H1 (cell line): ENCODE data around the gene ACVR2A. TPM values are rescaled to one million over a fixed set of nuclear protein-coding genes. Genes with fewer than 3 reads are reported as not detected.

Experiments used
- CTCF ChIA-PET: fragments of 300-600 bp; sonication (Branson Sonifier 250); formaldehyde crosslinking; loops from one replicate; lab custom pipeline; 2021; ENCODE audit not compliant: partially characterized antibody; lab: Charles Lee
- POLR2A ChIA-PET: fragments of 300-600 bp; sonication (Branson Sonifier 250); formaldehyde crosslinking; loops from one replicate; lab custom pipeline; 2021; ENCODE audit warnings: inconsistent platforms; ENCODE audit not compliant: partially characterized antibody; lab: Charles Lee
- DNase-seq, 2 experiments: peaks; one replicate each; pipeline versions ENCODE4 v3.0.0 to v3.0.0-alpha.2; 2010 to 2022; ENCODE audit warnings: low spot score in 2 of 2, low read depth in 1 of 2, mixed read lengths in 1 of 2
- FAIRE-seq: peaks from 2 replicates; lab custom pipeline; 2011; peaks lifted over from hg19 to GRCh38; lab: Jason Lieb, UNC
- H2AFZ ChIP-seq: 2 replicates; pipeline ENCODE4 v1.8.1; 2012; ENCODE audit warnings: low read length, inconsistent platforms
- H2AK5ac ChIP-seq: 2 replicates; pipeline ENCODE4 v1.6.1; 2013; ENCODE audit warnings: low read depth, low read length
- H2BK120ac ChIP-seq: replicated peaks from 2 replicates; pipeline ENCODE3; 2013; ENCODE audit warnings: low read depth, low read length, inconsistent platforms
- H2BK12ac ChIP-seq: 2 replicates; pipeline ENCODE4 v1.6.1; 2013; ENCODE audit warnings: low read depth, low read length
- H2BK15ac ChIP-seq: 2 replicates; pipeline ENCODE4 v1.6.1; 2013; ENCODE audit warnings: low read length
- H2BK20ac ChIP-seq: 2 replicates; pipeline ENCODE4 v1.6.1; 2013; ENCODE audit warnings: low read length
- H2BK5ac ChIP-seq: 2 replicates; pipeline ENCODE4 v1.6.1; 2013; ENCODE audit warnings: low read depth, low read length
- H3K14ac ChIP-seq: 2 replicates; pipeline ENCODE4 v1.6.1; 2013; ENCODE audit warnings: inconsistent platforms; ENCODE audit not compliant: insufficient read length
- H3K18ac ChIP-seq: 2 replicates; pipeline ENCODE4 v1.6.1; 2013; ENCODE audit warnings: low read length; ENCODE audit errors: extremely low read depth
- H3K23ac ChIP-seq: 2 replicates; pipeline ENCODE4 v1.6.1; 2013; ENCODE audit warnings: inconsistent platforms; ENCODE audit not compliant: insufficient read length
- H3K23me2 ChIP-seq: 2 replicates; pipeline ENCODE4 v1.6.1; 2013; ENCODE audit warnings: low read depth, low read length
- H3K27ac ChIP-seq: 2 replicates; pipeline ENCODE4 v1.6.1; 2011; ENCODE audit warnings: low read depth, low read length, inconsistent platforms
- H3K27me3 ChIP-seq, 4 experiments: replicated peaks in 1 of 4; 1 replicate in 1 of 4; 2 replicates in 3 of 4; pipeline versions ENCODE4 v1.6.1 to v1.8.1; 2011 to 2013; ENCODE audit warnings: low read length in 3 of 4, mild to moderate bottlenecking in 3 of 4, inconsistent platforms in 2 of 4, mixed read lengths in 2 of 4, moderate library complexity in 1 of 4; ENCODE audit not compliant: control insufficient read depth in 3 of 4, insufficient read depth in 3 of 4; ENCODE audit errors: extremely low read depth in 1 of 4
- H3K36me3 ChIP-seq, 4 experiments: 2 replicates each; pipeline versions ENCODE4 v1.6.1 to v1.8.1; 2011 to 2013; ENCODE audit warnings: mild to moderate bottlenecking in 4 of 4, low read length in 3 of 4, moderate library complexity in 2 of 4, control low read depth in 1 of 4, inconsistent platforms in 1 of 4; ENCODE audit not compliant: insufficient read depth in 4 of 4, control insufficient read depth in 2 of 4
- H3K4ac ChIP-seq: replicated peaks from 2 replicates; pipeline ENCODE3; 2013; ENCODE audit warnings: low read length, low read depth, mixed read lengths, inconsistent platforms; ENCODE audit not compliant: insufficient read length
- H3K4me1 ChIP-seq, 4 experiments: replicated peaks in 1 of 4; 1 replicate in 1 of 4; 2 replicates in 3 of 4; pipeline versions ENCODE4 v1.6.1 to v1.8.1; 2011 to 2013; ENCODE audit warnings: low read length in 3 of 4, inconsistent platforms in 2 of 4, mixed read lengths in 1 of 4; ENCODE audit not compliant: insufficient read depth in 4 of 4, control insufficient read depth in 3 of 4
- H3K4me2 ChIP-seq, 2 experiments: 2 replicates each; pipeline versions ENCODE4 v1.6.1 to v1.8.1; 2011 to 2013; ENCODE audit warnings: low read depth in 2 of 2, low read length in 2 of 2, control low read depth in 1 of 2, inconsistent platforms in 1 of 2, mild to moderate bottlenecking in 1 of 2; ENCODE audit not compliant: insufficient read depth in 1 of 2
- H3K4me3 ChIP-seq, 4 experiments: fragments of 200-600, 300-600 bp in 1 of 4; sonication (generic), shearing (Covaris generic), sonication (Bioruptor Twin) in 1 of 4; 2 replicates each; pipeline versions ENCODE4 v1.5.1 to v1.8.1; 2011 to 2016; ENCODE audit warnings: low read length in 4 of 4, low read depth in 3 of 4, control low read depth in 2 of 4, inconsistent platforms in 2 of 4, mild to moderate bottlenecking in 2 of 4, mixed read lengths in 1 of 4, moderate library complexity in 1 of 4; ENCODE audit not compliant: insufficient read depth in 2 of 4; ENCODE audit errors: extremely low read depth in 1 of 4
- H3K56ac ChIP-seq: replicated peaks from 2 replicates; pipeline ENCODE3; 2013; ENCODE audit warnings: low read depth, mild to moderate bottlenecking, mixed read lengths, low read length, inconsistent platforms; ENCODE audit not compliant: insufficient read length
- H3K79me1 ChIP-seq: 2 replicates; pipeline ENCODE4 v1.6.1; 2013; ENCODE audit warnings: low read depth, low read length, control low read depth
- H3K79me2 ChIP-seq, 2 experiments: 2 replicates each; pipeline versions ENCODE4 v1.6.1 to v1.8.1; 2012 to 2013; ENCODE audit warnings: low read length in 2 of 2, mild to moderate bottlenecking in 2 of 2, inconsistent platforms in 1 of 2; ENCODE audit not compliant: insufficient read depth in 2 of 2, control insufficient read depth in 1 of 2
- H3K9ac ChIP-seq, 4 experiments: replicated peaks in 1 of 4; 1 replicate in 1 of 4; 2 replicates in 3 of 4; pipeline versions ENCODE4 v1.6.1 to v1.8.1; 2011 to 2013; ENCODE audit warnings: low read depth in 3 of 4, low read length in 3 of 4, control low read depth in 2 of 4, mild to moderate bottlenecking in 2 of 4, moderate library complexity in 2 of 4, inconsistent platforms in 1 of 4; ENCODE audit errors: extremely low read depth in 1 of 4
- H3K9me3 ChIP-seq, 2 experiments: 2 replicates each; pipeline versions ENCODE4 v1.6.1 to v1.8.1; 2012 to 2013; ENCODE audit warnings: mild to moderate bottlenecking in 2 of 2, moderate library complexity in 2 of 2, control low read depth in 1 of 2, inconsistent platforms in 1 of 2, low read depth in 1 of 2, low read length in 1 of 2, mixed read lengths in 1 of 2; ENCODE audit not compliant: insufficient read depth in 2 of 2
- H4K20me1 ChIP-seq, 2 experiments: replicated peaks in 1 of 2; 2 replicates each; pipeline versions ENCODE3 to v1.8.1; 2011 to 2013; ENCODE audit warnings: inconsistent platforms in 2 of 2, low read length in 2 of 2, mild to moderate bottlenecking in 1 of 2; ENCODE audit not compliant: insufficient read depth in 2 of 2, control insufficient read depth in 1 of 2
- H4K5ac ChIP-seq: 2 replicates; pipeline ENCODE4 v1.6.1; 2013; ENCODE audit warnings: low read length, low read depth, mixed read lengths, inconsistent platforms; ENCODE audit not compliant: insufficient read length
- H4K8ac ChIP-seq: 2 replicates; pipeline ENCODE4 v1.8.0; 2013; ENCODE audit warnings: mild to moderate bottlenecking, moderate library complexity, low read length, inconsistent platforms; ENCODE audit not compliant: insufficient read depth; ENCODE audit errors: extremely low read depth
- H4K91ac ChIP-seq: replicated peaks from 2 replicates; pipeline ENCODE3; 2013; ENCODE audit warnings: low read length, mixed read lengths, inconsistent platforms; ENCODE audit not compliant: insufficient read length
- E2F6 ChIP-seq: IDR thresholded peaks from 2 replicates; pipeline ENCODE4 v1.6.1; 2012; ENCODE audit warnings: inconsistent platforms
- HDAC2 ChIP-seq, 2 experiments: fragments of 300-600 bp in 1 of 2; sonication (generic) in 1 of 2; IDR thresholded peaks; 2 replicates each; pipeline ENCODE4 v1.6.1; 2011 to 2012; ENCODE audit warnings: low read depth in 2 of 2, low read length in 2 of 2, mild to moderate bottlenecking in 2 of 2, moderate library complexity in 2 of 2, borderline replicate concordance in 1 of 2, inconsistent platforms in 1 of 2
- HDAC6 ChIP-seq: IDR thresholded peaks from one replicate; pipeline ENCODE4 v1.7.1; 2012; ENCODE audit warnings: low read depth, mild to moderate bottlenecking, inconsistent platforms, low read length, moderate library complexity
- TAF7 ChIP-seq: optimal IDR thresholded peaks from 2 replicates; pipeline ENCODE3; 2011; ENCODE audit warnings: low read depth, mild to moderate bottlenecking, inconsistent platforms, low read length, moderate library complexity, borderline replicate concordance
- TCF12 ChIP-seq: IDR thresholded peaks from 2 replicates; pipeline ENCODE4 v1.6.1; 2011; ENCODE audit warnings: low read depth, mild to moderate bottlenecking, low read length
- WGBS, 2 experiments: shearing (Covaris generic) in 1 of 2; methylation state at CpG; one replicate each; pipeline versions ENCODE4 v1.1.6 to v1.1.7; 2013 to 2015; ENCODE audit warnings: low lambda C conversion rate in 2 of 2, mixed read lengths in 2 of 2, inconsistent platforms in 1 of 2, low coverage in 1 of 2, missing lambda C conversion rate in 1 of 2; ENCODE audit not compliant: insufficient replicate concordance in 2 of 2, insufficient coverage in 1 of 2, insufficient read length in 1 of 2; ENCODE audit errors: extremely low coverage in 1 of 2, missing lambda C conversion rate in 1 of 2; 5-methylcytosine and 5-hydroxymethylcytosine counted together
- polyA plus RNA-seq, 7 experiments: library from polyadenylated mRNA; depleted of rRNA in 3 of 7; stranded (reverse) in 5 of 7; unstranded in 2 of 7; fragments of >200 nt in 5 of 7; fragments of 200-250 nt in 2 of 7; gene quantifications; 1 replicate in 5 of 7; 2 replicates in 1 of 7; 4 replicates in 1 of 7; pipeline versions ENCODE4 v1.2.1 to v1.2.3, GENCODE V29; 2011 to 2013; ENCODE audit warnings: missing spikeins in 2 of 7, mixed read lengths in 2 of 7
- total RNA-seq: library from RNA; stranded (reverse); fragmentation: NEBNext Ultra II Directional; extraction: Animal tissue kit (Norgen Biotek cat#: 25700); gene quantifications from 2 replicates; pipeline ENCODE4 v1.2.1, GENCODE V29; 2021

The ACVR2A gene
- total and polyA plus RNA-seq, 2 of the 8 experiments (the other 6 are each of a cell fraction or from before 2014, with no cell fraction given) = 3.4 to 18.1 TPM

- Histone ChIP-seq H3K27ac (no peak overlapping the region), H4K5ac (no peak overlapping the region), H3K23me2 (no peaks in the 10 kb centered on the region; the same call in 1 of the 2 replicates), H4K20me1 (peaks cover 0 to 4% of the 10 kb centered on the region in 2 experiments), H2BK5ac (no peak overlapping the region), H3K27me3 (no peaks in the 10 kb centered on the region), H2BK120ac (no peak overlapping the region), H3K79me2 (peaks cover 7 to 99% of the 10 kb centered on the region in 2 experiments; a peak in 3 of 4 replicates), H2AFZ (no peak overlapping the region), H3K4me1 (peaks cover 0 to 7% (median 2%) of the 10 kb centered on the region in 4 experiments; a peak in 3 of 7 replicates), H2BK20ac (no peak overlapping the region), H4K91ac (no peak overlapping the region), H4K8ac (no peak overlapping the region), H2BK15ac (no peak overlapping the region), H3K4me2 (no peak overlapping the region), H2AK5ac (no peak overlapping the region), H3K56ac (no peak overlapping the region), H3K9me3 (no peaks in the 10 kb centered on the region), H3K9ac (no peak overlapping the region), H3K14ac (no peak overlapping the region), H2BK12ac (no peak overlapping the region), H3K4ac (no peak overlapping the region), H3K4me3 (no peak overlapping the region), H3K18ac (no peak overlapping the region), H3K36me3 (no peaks in the 10 kb centered on the region), H3K79me1 (peaks cover 2% of the 10 kb centered on the region; the same call in 1 of the 2 replicates), H3K23ac (no peak overlapping the region)
- DNase-seq = no peak
- POLR2A ChIA-PET = no interaction called here
- FAIRE-seq = no peak
- 82% methylated on average over 1 of the region's 1 CpG; no CpG with 5 or more reads in 1 of the 2 experiments for WGBS, 2 experiments
- no peak for TF ChIP-seq TAF7
- TF ChIP-seq HDAC6 = no peak
- TF ChIP-seq HDAC2 (IDR thresholded peaks at IDR 0.05; ENCODE audit: borderline replicate concordance in 1 of 2, low read depth in 2 of 2, low read length in 2 of 2) = no peak
- no peak for TF ChIP-seq TCF12
- no peak for TF ChIP-seq E2F6
- CTCF ChIA-PET = no interaction called here
Observed at GRCh38 chr2:147850838-147851237, 6.0 kb downstream of the ACVR2A start.
